Activated naive CD4-positive, alpha-beta T cell treated with anti-CD3 and anti-CD28 coated beads, Interleukin-2, amount 10 ng/mL, durations not matched to agents 7 days and 5 days (primary cell): ENCODE results near the gene SEM1.

Source experiments
- CTCF ChIA-PET: fragments of 350-600 bp; sonication (Branson Sonifier 250); formaldehyde crosslinking; loops from one replicate; lab custom pipeline; 2021; ENCODE audit warnings: antibody characterized with exemption; lab: Charles Lee
- DNase-seq: peaks from one replicate; pipeline ENCODE4 v3.0.0-alpha.2; 2020
- H3K27ac Mint-ChIP-seq: one replicate; pipeline ENCODE4 v1.8.0; 2021; ENCODE audit warnings: mild to moderate bottlenecking, moderate library complexity, mixed read lengths
- H3K27me3 Mint-ChIP-seq: one replicate; pipeline ENCODE4 v1.8.0; 2021; ENCODE audit warnings: mild to moderate bottlenecking, mixed read lengths
- H3K36me3 Mint-ChIP-seq: one replicate; pipeline ENCODE4 v1.8.0; 2021; ENCODE audit warnings: mixed read lengths
- H3K4me1 Mint-ChIP-seq: one replicate; pipeline ENCODE4 v1.8.0; 2021; ENCODE audit warnings: mixed read lengths
- H3K4me3 Mint-ChIP-seq: one replicate; pipeline ENCODE4 v1.8.0; 2021; ENCODE audit warnings: mild to moderate bottlenecking, moderate library complexity, mixed read lengths
- H3K9me3 Mint-ChIP-seq: one replicate; pipeline ENCODE4 v1.8.0; 2021; ENCODE audit warnings: mixed read lengths

Gene SEM1

GRCh38 chr7:96689414-96689813, 20.2 kb downstream of the SEM1 start:
- Mint-ChIP-seq H3K4me1 (peaks cover 24% of the 10 kb centered on the region), H3K9me3 (no peaks in the 10 kb centered on the region), H3K36me3 (peaks cover 54% of the 10 kb centered on the region), H3K27ac (no peak overlapping the region), H3K27me3 (no peaks in the 10 kb centered on the region), H3K4me3 (no peak overlapping the region)
- CTCF ChIA-PET, result no interaction called here
- DNase-seq, result no peak

GRCh38 chr7:96686305-96686704, 23.3 kb downstream of the SEM1 start:
- Mint-ChIP-seq H3K27ac (peak overlapping the region; percentile 68), H3K27me3 (no peaks in the 10 kb centered on the region), H3K4me3 (no peak overlapping the region), H3K36me3 (peaks cover 57% of the 10 kb centered on the region), H3K9me3 (peaks cover 15% of the 10 kb centered on the region), H3K4me1 (peaks cover 28% of the 10 kb centered on the region)
- DNase-seq, result no peak
- CTCF ChIA-PET, result no interaction called here

- H3K4me3 Mint-ChIP-seq, result no peak overlapping the region
- peaks cover 28% of the 10 kb centered on the region for H3K4me1 Mint-ChIP-seq
- peaks cover 57% of the 10 kb centered on the region for H3K36me3 Mint-ChIP-seq
- H3K9me3 Mint-ChIP-seq, result peaks cover 15% of the 10 kb centered on the region
- no peak for DNase-seq
- CTCF ChIA-PET, result no interaction called here
- no peaks in the 10 kb centered on the region for H3K27me3 Mint-ChIP-seq
- peak overlapping the region; percentile 68 for H3K27ac Mint-ChIP-seq
Measured at GRCh38 chr7:96685755-96686154, 23.9 kb downstream of the SEM1 start.

GRCh38 chr7:96685353-96685752, 24.3 kb downstream of the SEM1 start:
- Mint-ChIP-seq H3K9me3 (peaks cover 15% of the 10 kb centered on the region), H3K4me1 (peaks cover 28% of the 10 kb centered on the region), H3K4me3 (no peak overlapping the region), H3K27me3 (no peaks in the 10 kb centered on the region), H3K27ac (peak overlapping the region; percentile 68), H3K36me3 (peaks cover 57% of the 10 kb centered on the region)
- CTCF ChIA-PET, result no interaction called here
- no peak for DNase-seq

GRCh38 chr7:96679886-96680285, 29.8 kb downstream of the SEM1 start:
- Mint-ChIP-seq H3K9me3 (peaks cover 15% of the 10 kb centered on the region), H3K27me3 (no peaks in the 10 kb centered on the region), H3K36me3 (peaks cover 30% of the 10 kb centered on the region), H3K4me3 (no peak overlapping the region), H3K27ac (no peak overlapping the region), H3K4me1 (peaks cover 9% of the 10 kb centered on the region)
- CTCF ChIA-PET, result no interaction called here
- DNase-seq, result no peak

- no peak for DNase-seq
- peaks cover 6% of the 10 kb centered on the region for H3K36me3 Mint-ChIP-seq
- H3K4me1 Mint-ChIP-seq, result no peaks in the 10 kb centered on the region
- H3K9me3 Mint-ChIP-seq, result peaks cover 1% of the 10 kb centered on the region
- no peak overlapping the region for H3K27ac Mint-ChIP-seq
- CTCF ChIA-PET, result no interaction called here
- H3K4me3 Mint-ChIP-seq, result no peak overlapping the region
- H3K27me3 Mint-ChIP-seq, result no peaks in the 10 kb centered on the region
Measured at GRCh38 chr7:96676919-96677318, 32.7 kb downstream of the SEM1 start.

GRCh38 chr7:96675548-96675947, 34.1 kb downstream of the SEM1 start:
- CTCF ChIA-PET, result no interaction called here
- H3K4me3 Mint-ChIP-seq, result no peak overlapping the region
- H3K4me1 Mint-ChIP-seq, result no peaks in the 10 kb centered on the region
- H3K9me3 Mint-ChIP-seq, result no peaks in the 10 kb centered on the region
- DNase-seq, result no peak
- no peaks in the 10 kb centered on the region for H3K36me3 Mint-ChIP-seq
- H3K27ac Mint-ChIP-seq, result no peak overlapping the region
- no peaks in the 10 kb centered on the region for H3K27me3 Mint-ChIP-seq

- H3K36me3 Mint-ChIP-seq, result no peaks in the 10 kb centered on the region
- CTCF ChIA-PET, result no interaction called here
- no peaks in the 10 kb centered on the region for H3K27me3 Mint-ChIP-seq
- no peaks in the 10 kb centered on the region for H3K9me3 Mint-ChIP-seq
- DNase-seq, result no peak
- no peak overlapping the region for H3K4me3 Mint-ChIP-seq
- H3K4me1 Mint-ChIP-seq, result no peaks in the 10 kb centered on the region
- no peak overlapping the region for H3K27ac Mint-ChIP-seq
Measured at GRCh38 chr7:96674565-96674964, 35.1 kb downstream of the SEM1 start.

- Mint-ChIP-seq H3K27me3 (no peaks in the 10 kb centered on the region), H3K9me3 (no peaks in the 10 kb centered on the region), H3K27ac (no peak overlapping the region), H3K4me3 (no peak overlapping the region), H3K4me1 (no peaks in the 10 kb centered on the region), H3K36me3 (peaks cover 3% of the 10 kb centered on the region)
- no peak for DNase-seq
- CTCF ChIA-PET, result no interaction called here
Measured at GRCh38 chr7:96671854-96672253, 37.8 kb downstream of the SEM1 start.

- no peak overlapping the region for H3K4me3 Mint-ChIP-seq
- no peak overlapping the region for H3K27ac Mint-ChIP-seq
- H3K4me1 Mint-ChIP-seq, result no peaks in the 10 kb centered on the region
- H3K9me3 Mint-ChIP-seq, result no peaks in the 10 kb centered on the region
- H3K36me3 Mint-ChIP-seq, result peaks cover 3% of the 10 kb centered on the region
- no peak for DNase-seq
- CTCF ChIA-PET, result no interaction called here
- H3K27me3 Mint-ChIP-seq, result no peaks in the 10 kb centered on the region
Measured at GRCh38 chr7:96670338-96671289, 39.0 kb downstream of the SEM1 start.

- H3K36me3 Mint-ChIP-seq, result peaks cover 3% of the 10 kb centered on the region
- H3K27me3 Mint-ChIP-seq, result no peaks in the 10 kb centered on the region
- H3K9me3 Mint-ChIP-seq, result no peaks in the 10 kb centered on the region
- DNase-seq, result no peak
- H3K4me3 Mint-ChIP-seq, result no peak overlapping the region
- H3K4me1 Mint-ChIP-seq, result no peaks in the 10 kb centered on the region
- CTCF ChIA-PET, result no interaction called here
- no peak overlapping the region for H3K27ac Mint-ChIP-seq
Measured at GRCh38 chr7:96669812-96670211, 39.8 kb downstream of the SEM1 start.

GRCh38 chr7:96667026-96667425, 42.6 kb downstream of the SEM1 start:
- no peak overlapping the region for H3K4me3 Mint-ChIP-seq
- CTCF ChIA-PET, result no interaction called here
- no peak overlapping the region for H3K27ac Mint-ChIP-seq
- no peaks in the 10 kb centered on the region for H3K9me3 Mint-ChIP-seq
- peaks cover 16% of the 10 kb centered on the region for H3K4me1 Mint-ChIP-seq
- DNase-seq, result no peak
- no peaks in the 10 kb centered on the region for H3K27me3 Mint-ChIP-seq
- H3K36me3 Mint-ChIP-seq, result peaks cover 4% of the 10 kb centered on the region

- no peak overlapping the region for H3K27ac Mint-ChIP-seq
- no peak overlapping the region for H3K4me3 Mint-ChIP-seq
- H3K36me3 Mint-ChIP-seq, result peaks cover 4% of the 10 kb centered on the region
- no peak for DNase-seq
- no peaks in the 10 kb centered on the region for H3K9me3 Mint-ChIP-seq
- CTCF ChIA-PET, result no interaction called here
- no peaks in the 10 kb centered on the region for H3K27me3 Mint-ChIP-seq
- peaks cover 16% of the 10 kb centered on the region for H3K4me1 Mint-ChIP-seq
Measured at GRCh38 chr7:96665689-96666088, 44.0 kb downstream of the SEM1 start.

GRCh38 chr7:96664793-96665192, 44.9 kb downstream of the SEM1 start:
- Mint-ChIP-seq H3K4me3 (no peak overlapping the region), H3K4me1 (peaks cover 16% of the 10 kb centered on the region), H3K27ac (no peak overlapping the region), H3K27me3 (no peaks in the 10 kb centered on the region), H3K36me3 (peaks cover 4% of the 10 kb centered on the region), H3K9me3 (no peaks in the 10 kb centered on the region)
- no peak for DNase-seq
- CTCF ChIA-PET, result no interaction called here

- Mint-ChIP-seq H3K36me3 (peaks cover 4% of the 10 kb centered on the region), H3K9me3 (no peaks in the 10 kb centered on the region), H3K4me3 (no peak overlapping the region), H3K4me1 (peaks cover 16% of the 10 kb centered on the region), H3K27ac (no peak overlapping the region), H3K27me3 (no peaks in the 10 kb centered on the region)
- no peak for DNase-seq
- CTCF ChIA-PET, result no interaction called here
Measured at GRCh38 chr7:96663871-96664445, 45.7 kb downstream of the SEM1 start.
